ENCODE measurements around the gene SP140.
"Not testable (repeated sequence)": the region's sequence is repeated elsewhere in the genome, so short reads cannot be mapped to it uniquely, and the experiment has no call there.

DNA sequence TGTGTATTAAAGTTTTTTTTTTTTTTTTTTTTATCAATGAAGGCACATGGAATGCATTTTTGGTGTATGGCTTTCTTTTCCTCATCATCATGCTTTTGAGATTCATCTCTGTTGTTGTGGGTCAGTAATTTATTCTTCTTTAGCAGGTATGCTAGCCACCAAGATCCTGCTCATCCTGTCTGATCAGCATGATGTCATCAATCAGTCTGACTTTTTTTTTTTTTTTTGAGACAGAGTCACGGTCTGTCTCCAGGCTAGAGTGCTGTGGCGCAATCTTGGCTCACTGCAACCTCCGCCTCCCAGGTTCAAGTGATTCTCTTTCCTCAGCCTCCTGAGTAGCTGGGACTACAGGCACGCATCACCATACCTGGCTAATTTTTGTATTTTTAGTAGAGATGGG lies 2.7 kb upstream of the SP140 start:
- TF ChIP-seq POLR2A (IDR thresholded peaks at IDR 0.05; ENCODE audit: low read length); GATA1 (IDR thresholded peaks at IDR 0.05; ENCODE audit: low read depth, low read length): not testable (repeated sequence)

Measured in erythroblast (primary cell).